ENCODE measurements around the gene MAP3K3.

Gene MAP3K3

DNA sequence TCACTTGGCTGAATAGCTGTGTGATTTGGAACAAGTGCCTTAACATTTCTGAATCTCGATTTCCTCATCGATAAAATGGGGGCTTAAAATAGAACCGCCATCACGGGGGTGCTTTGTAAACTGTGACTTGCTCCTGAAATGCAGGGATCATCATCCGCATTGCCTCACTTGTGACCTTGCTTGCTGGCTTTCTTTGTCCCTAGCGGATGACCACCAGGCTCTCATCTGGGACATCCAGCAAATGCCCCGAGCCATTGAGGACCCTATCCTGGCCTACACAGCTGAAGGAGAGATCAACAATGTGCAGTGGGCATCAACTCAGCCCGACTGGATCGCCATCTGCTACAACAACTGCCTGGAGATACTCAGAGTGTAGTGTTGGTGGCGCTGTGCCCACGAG lies 33.4 kb upstream of the MAP3K3 start:
- DNase-seq (ENCODE audit: insufficient read length, low spot score) = no peak
- TF ChIP-seq, protein P1, sequence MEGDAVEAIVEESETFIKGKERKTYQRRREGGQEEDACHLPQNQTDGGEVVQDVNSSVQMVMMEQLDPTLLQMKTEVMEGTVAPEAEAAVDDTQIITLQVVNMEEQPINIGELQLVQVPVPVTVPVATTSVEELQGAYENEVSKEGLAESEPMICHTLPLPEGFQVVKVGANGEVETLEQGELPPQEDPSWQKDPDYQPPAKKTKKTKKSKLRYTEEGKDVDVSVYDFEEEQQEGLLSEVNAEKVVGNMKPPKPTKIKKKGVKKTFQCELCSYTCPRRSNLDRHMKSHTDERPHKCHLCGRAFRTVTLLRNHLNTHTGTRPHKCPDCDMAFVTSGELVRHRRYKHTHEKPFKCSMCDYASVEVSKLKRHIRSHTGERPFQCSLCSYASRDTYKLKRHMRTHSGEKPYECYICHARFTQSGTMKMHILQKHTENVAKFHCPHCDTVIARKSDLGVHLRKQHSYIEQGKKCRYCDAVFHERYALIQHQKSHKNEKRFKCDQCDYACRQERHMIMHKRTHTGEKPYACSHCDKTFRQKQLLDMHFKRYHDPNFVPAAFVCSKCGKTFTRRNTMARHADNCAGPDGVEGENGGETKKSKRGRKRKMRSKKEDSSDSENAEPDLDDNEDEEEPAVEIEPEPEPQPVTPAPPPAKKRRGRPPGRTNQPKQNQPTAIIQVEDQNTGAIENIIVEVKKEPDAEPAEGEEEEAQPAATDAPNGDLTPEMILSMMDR (IDR thresholded peaks at IDR 0.05; ENCODE audit: insufficient read depth, missing control alignments) = no peak
- FAIRE-seq = no peak

- FAIRE-seq (no peak), DNase-seq (ENCODE audit: insufficient read length, low spot score) (no peak)
- TF ChIP-seq, protein P1 (IDR thresholded peaks at IDR 0.05; ENCODE audit: insufficient read depth, missing control alignments) = no peak
These were observed 32.6 kb upstream of the MAP3K3 start for GRCh38 chr17:63589646-63590045.

DNA sequence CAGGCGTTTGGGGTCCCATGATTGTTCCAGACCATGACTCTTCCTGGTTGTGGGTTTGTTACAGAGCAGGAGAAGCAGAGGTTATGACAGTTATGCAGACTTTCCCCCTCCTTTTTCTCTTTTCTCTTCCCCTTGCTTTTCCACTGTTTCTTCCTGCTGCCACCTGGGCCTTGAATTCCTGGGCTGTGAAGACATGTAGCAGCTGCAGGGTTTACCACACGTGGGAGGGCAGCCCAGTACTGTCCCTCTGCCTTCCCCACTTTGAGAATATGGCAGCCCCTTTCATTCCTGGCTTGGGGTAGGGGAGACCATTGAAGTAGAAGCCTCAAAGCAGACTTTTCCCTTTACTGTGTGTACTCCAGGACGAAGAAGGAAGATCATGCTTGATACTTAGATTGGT lies 29.4 kb upstream of the MAP3K3 start:
- DNase-seq (ENCODE audit: insufficient read length, low spot score) (no peak), FAIRE-seq (no peak)
- TF ChIP-seq, protein P1 (IDR thresholded peaks at IDR 0.05; ENCODE audit: insufficient read depth, missing control alignments) = no peak

DNA sequence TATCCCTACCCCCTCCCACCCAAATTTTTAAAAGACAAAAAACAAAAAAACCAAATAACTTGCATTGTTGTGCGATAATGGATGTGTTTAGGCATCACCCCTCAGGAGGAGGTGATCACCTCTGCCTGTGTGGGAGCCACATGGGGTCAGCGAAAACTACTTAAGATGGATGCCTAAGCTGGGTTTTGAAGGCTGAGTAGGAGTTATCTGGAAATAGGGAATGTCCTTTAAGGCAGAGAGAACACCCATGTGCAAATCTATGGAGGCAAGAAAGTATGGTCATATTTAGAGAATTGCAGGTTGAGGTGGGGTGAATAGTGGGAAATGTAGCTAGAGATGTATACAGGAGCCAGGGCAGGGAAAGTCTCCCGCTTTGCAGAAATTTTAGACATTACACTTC lies 27.1 kb upstream of the MAP3K3 start:
- TF ChIP-seq, protein P1 (IDR thresholded peaks at IDR 0.05; ENCODE audit: insufficient read depth, missing control alignments) = no peak
- DNase-seq (ENCODE audit: insufficient read length, low spot score) (no peak), FAIRE-seq (no peak)

- TF ChIP-seq, protein P1 (IDR thresholded peaks at IDR 0.05; ENCODE audit: insufficient read depth, missing control alignments) = no peak
- DNase-seq (ENCODE audit: insufficient read length, low spot score) = no peak
- FAIRE-seq = no peak
These were observed 25.2 kb upstream of the MAP3K3 start for GRCh38 chr17:63596856-63597586.

DNA sequence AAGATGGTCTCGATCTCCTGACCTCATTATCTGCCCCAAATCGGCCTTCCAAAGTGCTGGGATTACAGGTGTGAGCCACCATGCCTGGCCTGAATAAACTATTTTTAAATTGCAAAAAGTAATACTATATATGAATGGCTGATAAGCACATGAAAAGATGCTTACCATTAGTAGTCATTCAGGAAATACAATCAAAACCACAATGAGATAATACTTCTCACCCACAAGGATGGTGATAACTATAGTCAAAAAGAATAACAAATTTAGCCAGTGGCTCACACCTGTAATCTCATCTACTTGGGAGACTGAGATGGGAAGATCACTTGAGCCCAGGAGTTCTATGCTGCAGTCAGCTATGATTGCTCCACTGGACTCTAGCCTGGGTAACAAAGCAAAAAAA lies 23.9 kb upstream of the MAP3K3 start:
- FAIRE-seq (no peak), DNase-seq (ENCODE audit: insufficient read length, low spot score) (no peak)
- TF ChIP-seq, protein P1 (IDR thresholded peaks at IDR 0.05; ENCODE audit: insufficient read depth, missing control alignments) = no peak

Measured in D721Med (cell line).